Hepatocyte (in vitro differentiated cells): Measurements from ENCODE around the gene HS6ST2.

Experiments used
- EZH2 ChIP-seq: fragments of 200-600 bp; sonication (generic); IDR thresholded peaks from 2 replicates; pipeline ENCODE4 v1.6.1; 2016; ENCODE audit warnings: antibody characterized with exemption, mild to moderate bottlenecking, borderline replicate concordance
- EZH2phosphoT487 ChIP-seq: fragments of 200-600 bp; sonication (generic); IDR thresholded peaks from one replicate; pipeline ENCODE4 v1.6.1; 2018; ENCODE audit warnings: antibody characterized with exemption, mild to moderate bottlenecking, low read depth, moderate library complexity; ENCODE audit not compliant: unreplicated experiment, severe bottlenecking
- TF ChIP-seq, protein P1 (sequence below): fragments of 200-600 bp; sonication (generic); IDR thresholded peaks from 2 replicates; pipeline ENCODE4 v1.5.1; 2016; ENCODE audit warnings: antibody characterized with exemption, mild to moderate bottlenecking; ENCODE audit not compliant: poor library complexity

DNA sequence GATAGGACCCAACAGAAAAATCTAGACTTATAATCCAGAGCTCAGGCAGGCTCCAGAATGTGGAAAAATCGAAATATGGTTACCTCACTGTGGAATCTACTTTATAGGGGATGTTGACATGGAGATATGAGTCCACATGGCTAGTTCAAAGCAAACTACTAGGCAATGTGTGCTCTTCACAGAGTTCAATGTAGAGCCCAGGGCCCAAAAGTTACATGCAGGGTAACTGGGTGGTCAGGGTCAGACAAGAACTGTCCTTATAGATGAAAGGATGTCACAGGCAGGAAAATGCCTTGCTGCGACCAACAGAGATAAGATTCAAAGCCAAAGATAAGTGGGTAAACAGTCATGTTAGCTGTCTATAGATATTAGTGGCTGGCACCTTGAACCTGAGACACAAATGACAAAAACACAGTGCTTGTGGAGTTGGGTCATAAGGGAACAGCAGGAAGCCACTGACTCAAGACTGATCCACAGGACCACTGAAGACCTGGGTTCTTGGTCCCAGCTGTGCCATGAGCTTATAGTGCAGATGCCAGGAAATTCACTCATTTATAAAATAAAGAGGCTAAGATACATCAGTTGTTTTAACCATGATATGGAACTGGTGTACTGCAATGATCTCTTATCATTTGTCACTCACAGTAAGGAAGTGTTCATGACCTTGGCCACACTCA lies 367.9 kb downstream of the HS6ST2 start:
- TF ChIP-seq, protein P1, sequence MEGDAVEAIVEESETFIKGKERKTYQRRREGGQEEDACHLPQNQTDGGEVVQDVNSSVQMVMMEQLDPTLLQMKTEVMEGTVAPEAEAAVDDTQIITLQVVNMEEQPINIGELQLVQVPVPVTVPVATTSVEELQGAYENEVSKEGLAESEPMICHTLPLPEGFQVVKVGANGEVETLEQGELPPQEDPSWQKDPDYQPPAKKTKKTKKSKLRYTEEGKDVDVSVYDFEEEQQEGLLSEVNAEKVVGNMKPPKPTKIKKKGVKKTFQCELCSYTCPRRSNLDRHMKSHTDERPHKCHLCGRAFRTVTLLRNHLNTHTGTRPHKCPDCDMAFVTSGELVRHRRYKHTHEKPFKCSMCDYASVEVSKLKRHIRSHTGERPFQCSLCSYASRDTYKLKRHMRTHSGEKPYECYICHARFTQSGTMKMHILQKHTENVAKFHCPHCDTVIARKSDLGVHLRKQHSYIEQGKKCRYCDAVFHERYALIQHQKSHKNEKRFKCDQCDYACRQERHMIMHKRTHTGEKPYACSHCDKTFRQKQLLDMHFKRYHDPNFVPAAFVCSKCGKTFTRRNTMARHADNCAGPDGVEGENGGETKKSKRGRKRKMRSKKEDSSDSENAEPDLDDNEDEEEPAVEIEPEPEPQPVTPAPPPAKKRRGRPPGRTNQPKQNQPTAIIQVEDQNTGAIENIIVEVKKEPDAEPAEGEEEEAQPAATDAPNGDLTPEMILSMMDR: no peak
- TF ChIP-seq EZH2phosphoT487: no peak
- TF ChIP-seq EZH2: no peak
